SK-N-DZ (cell line): Measurements from ENCODE around the gene SSH2.
A peak's percentile ranks its signal among the peaks of the same experiment; 100 is the strongest.

Source experiments
- DNase-seq: peaks from one replicate; pipeline ENCODE4 v3.0.0-alpha.2; 2015; ENCODE audit warnings: low spot score

The SSH2 gene

GRCh38 chr17:29590411-29591145 is 339.4 kb downstream of the SSH2 start:
- peak; percentile 61 for DNase-seq

- DNase-seq = peak; percentile 82
Measured at GRCh38 chr17:29589524-29590410, 340.3 kb downstream of the SSH2 start, which contains the start of gene GIT1. GIT1 (minus strand) TSS chr17:29589648; CDS start chr17:29589378, 270 bp downstream.

- no peak for DNase-seq
Measured at GRCh38 chr17:29588562-29589411, 341.2 kb downstream of the SSH2 start.

DNA sequence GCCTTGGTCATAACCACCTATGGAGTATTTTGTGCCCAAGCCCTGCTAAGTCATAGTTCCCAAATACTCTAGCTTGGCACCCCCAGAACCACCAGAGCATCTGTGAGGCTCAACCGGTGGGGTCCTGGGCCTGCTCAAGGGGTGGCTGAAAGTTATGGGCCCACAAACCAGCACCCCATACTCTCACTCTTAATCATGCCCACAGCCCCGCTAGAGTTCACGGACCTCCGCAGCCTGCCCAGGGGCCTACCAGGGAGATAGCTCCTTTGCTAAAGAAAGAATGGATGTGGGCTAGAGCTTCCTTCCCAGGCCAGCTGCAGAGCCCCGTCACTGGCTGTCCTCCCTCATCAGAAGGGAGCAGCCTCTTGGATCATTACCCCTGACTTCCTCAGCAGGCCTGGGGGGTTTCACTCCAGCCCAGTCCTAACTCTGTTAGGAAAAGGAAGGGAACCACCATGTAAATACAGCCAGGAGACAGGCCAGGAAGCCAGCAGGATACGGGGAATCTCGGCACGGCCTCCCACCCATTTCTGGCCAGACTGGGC is 341.9 kb downstream of the SSH2 start:
- no peak for DNase-seq

DNA sequence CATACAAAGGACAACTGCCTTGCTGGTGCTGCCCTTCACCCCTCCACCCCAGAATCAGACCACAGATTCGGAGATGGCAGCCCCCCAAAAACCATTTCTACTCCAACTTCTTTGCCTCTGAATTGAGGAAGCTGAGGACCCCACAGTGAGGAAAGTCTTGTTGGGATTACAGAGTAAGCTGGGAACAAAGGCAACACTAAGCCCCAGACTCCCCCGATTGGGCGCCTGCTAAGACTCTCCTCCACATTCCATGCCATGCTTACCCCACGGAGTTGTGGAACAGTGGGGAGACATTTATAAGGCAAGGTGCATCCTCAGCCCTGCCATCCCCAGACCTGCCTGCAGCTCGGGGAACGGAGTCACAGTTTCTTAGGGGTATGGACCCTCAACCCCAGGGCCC is 342.4 kb downstream of the SSH2 start:
- no peak for DNase-seq

DNA sequence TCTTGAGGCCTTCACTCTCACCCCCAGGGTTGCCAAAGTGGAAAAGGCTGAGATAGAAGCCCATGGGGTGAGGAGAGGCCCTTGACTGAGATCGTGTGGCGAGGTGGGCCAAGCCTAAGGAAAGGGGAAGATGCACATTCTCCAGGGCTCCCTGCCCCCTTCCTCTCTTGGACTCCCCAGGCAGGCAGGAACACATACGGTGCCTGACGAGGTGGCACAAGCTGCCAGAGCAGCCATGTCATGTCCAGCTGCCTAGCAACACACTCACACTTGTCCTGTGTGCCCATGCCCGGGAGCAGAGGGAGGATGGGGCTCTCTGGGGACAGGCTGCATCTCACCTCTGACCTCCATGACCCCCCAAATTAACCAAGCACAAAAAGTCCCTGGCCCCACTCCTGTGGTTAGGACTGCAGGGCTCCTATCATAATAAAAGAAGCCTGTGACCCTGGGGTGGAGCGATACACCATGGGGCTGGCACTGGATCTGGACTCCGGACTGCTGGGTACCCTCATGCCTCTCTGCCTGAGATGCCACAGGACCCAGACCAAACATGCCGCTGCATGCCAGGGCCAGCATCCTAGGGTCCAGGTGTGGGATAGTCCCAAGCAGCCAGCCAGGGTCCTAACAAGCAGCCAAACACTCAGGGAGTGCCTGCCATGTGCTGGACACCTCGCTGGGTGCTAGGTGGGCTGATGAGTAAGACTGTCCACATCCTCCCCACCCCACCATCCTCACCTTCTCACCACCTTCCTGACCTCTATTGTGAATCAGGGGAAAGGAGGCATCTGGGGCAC is 343.2 kb downstream of the SSH2 start:
- no peak for DNase-seq

DNA sequence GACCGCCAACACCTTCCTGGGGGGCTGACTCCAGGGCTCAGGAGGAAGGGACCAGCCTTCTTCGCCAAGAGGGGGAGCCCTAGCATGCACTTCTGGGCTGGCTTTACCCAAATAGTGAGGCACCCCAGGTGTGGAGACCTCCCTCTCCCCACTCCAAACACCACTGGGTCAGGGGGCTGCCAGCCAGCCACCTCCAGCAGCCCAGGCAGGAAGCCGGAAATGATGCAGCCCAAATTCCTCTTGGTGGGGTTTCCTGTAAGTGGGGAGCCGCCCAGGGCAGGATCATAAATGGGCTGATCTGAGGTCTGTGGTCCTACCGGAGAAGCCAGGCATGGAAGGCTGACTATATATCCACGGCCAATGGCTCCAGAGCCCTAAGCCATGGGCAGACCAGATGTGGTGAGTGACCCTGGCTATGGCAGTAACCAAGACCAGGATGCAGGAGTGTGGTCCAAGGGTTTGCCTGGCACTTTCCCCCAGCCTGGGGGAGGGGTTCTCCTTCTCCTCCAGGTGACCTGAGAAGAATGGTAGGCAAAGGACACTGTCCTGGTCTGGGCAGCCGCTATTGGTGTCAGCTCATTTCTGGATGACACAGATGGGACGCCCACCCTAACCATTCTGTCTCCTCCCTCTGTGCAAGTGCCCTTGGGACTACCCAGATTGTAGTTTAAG is 344.8 kb downstream of the SSH2 start:
- no peak for DNase-seq

- no peak for DNase-seq
Measured at GRCh38 chr17:29584452-29585079, 345.5 kb downstream of the SSH2 start.

DNA sequence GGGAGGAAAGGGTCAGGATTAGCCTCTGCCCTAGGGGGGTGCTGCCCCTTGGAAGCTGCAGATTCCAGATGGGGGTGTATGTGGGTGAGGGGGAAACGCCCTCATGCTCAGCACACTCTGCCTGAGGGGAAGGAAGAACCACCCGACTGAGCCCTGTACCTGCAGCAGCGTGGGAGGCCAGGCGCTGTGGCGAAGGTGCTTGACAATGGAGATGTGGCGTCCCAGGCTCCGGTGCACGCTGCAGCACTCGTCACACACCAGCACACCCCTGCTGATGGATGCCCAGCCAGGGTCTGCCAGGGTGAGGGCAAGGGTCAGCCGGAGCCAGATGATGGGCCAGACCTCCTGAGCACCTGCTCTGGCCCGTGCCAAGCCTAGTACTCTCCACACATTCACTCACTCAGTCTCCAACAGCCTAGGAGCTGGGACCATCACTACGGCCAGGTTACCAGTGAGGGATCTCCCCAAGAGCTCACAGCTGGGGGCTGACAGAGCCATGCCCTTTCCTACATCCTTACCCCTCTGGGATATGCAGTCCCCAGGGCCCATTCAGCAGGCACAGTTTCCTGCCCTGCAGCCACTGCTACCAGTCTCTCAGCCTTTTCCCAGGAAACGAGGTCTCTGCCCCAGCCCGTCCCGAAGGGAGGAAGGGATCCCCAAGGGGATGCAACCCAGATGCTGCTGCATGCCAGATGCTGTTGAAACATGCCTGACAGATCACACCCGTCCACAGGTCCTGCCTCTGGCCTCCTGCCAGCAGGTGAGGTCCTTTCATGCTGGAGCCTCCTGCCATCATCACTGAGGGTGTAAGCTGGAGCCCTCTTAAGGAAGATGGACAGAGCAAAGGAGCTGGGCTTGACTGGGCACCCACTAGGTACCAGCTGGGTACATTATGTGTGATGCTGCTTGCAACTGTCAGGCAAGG is 346.4 kb downstream of the SSH2 start:
- no peak for DNase-seq

GRCh38 chr17:29582772-29583171 is 347.3 kb downstream of the SSH2 start:
- DNase-seq = no peak

- no peak for DNase-seq
Measured at GRCh38 chr17:29582254-29582765, 347.7 kb downstream of the SSH2 start.

GRCh38 chr17:29581583-29582253 is 348.3 kb downstream of the SSH2 start:
- no peak for DNase-seq

DNA sequence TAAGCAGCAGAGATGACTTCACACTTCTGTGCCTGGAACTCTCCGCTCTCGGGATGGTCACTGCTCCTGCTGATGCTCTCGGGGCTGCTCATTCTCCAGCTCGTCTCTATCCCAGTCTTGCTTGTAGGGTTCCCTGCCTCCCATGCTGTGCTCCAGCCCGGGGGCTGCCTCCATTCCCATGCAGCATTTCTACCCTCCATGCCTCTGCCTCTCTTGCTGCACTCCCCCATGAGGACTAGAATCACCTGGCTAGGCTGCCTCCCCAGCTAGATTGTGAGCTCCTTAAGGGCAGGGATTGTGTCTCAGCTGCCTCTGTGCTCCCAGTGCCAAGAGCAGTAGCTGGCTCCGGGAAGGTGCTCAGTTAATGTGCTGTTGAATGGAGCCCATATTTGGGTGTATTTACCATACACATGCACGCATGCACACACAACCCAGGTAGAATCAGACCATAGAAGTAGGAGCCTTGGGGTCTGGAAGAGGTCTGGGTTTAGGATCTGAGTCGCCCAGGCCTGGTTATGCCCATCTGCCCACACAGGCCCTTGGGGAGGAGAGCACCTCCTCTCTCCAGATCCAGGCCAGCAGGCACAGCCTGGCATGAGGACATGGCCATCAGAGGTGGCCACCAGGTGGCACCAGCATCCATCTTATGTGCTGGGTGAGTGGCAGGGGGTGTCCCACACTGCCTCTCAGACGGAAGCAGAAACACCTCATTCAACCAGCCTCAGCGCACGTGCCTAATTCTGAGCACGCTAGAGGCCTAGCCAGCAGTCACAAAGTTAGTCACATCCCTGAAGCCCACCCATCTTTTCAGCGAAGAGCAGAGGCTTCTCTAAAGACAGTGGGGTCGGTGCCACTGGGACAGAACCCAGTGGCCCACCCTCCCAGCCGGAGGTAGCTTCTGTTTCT is 349.9 kb downstream of the SSH2 start:
- DNase-seq = peak; percentile 84

DNA sequence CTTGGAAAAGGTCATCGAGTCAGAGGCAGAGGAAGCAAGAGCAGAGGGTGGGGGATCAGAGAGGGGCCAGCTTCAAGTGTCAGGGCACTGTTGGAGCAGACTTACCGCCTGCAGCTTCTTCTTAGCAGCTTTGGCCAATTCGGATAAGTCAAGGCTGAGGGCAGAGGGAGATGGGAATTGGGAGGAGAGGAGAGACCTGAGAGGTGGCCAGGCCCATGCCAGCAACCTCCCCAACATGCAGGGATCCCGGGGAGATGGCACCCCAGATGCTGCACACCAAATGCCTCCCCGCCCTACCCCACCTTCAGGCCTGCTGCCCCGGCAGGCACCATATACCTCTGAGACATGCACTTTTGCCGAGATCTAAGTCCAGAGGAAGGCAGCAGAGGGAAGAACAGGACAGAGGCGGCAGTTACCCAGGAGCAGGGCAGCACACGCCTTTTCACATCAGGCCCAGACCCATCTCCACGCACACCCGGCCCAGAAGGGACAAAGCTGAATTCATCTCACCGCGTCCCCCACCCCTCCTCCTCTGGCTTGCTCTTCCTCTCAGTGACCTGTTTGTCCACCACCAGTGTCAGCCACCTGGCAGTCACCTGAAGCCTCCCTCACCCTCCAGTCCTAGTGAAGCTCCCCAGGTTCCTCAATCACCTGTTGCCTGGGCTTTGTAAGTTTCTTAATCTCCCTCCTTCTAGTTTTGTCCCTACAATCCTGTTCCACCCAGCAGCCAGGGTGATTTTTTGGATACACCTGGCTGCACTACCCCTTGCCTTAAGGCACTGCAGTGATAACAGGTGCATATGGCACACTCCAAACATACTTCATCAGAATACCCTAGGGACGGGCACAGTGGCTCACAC is 351.2 kb downstream of the SSH2 start:
- no peak for DNase-seq

DNA sequence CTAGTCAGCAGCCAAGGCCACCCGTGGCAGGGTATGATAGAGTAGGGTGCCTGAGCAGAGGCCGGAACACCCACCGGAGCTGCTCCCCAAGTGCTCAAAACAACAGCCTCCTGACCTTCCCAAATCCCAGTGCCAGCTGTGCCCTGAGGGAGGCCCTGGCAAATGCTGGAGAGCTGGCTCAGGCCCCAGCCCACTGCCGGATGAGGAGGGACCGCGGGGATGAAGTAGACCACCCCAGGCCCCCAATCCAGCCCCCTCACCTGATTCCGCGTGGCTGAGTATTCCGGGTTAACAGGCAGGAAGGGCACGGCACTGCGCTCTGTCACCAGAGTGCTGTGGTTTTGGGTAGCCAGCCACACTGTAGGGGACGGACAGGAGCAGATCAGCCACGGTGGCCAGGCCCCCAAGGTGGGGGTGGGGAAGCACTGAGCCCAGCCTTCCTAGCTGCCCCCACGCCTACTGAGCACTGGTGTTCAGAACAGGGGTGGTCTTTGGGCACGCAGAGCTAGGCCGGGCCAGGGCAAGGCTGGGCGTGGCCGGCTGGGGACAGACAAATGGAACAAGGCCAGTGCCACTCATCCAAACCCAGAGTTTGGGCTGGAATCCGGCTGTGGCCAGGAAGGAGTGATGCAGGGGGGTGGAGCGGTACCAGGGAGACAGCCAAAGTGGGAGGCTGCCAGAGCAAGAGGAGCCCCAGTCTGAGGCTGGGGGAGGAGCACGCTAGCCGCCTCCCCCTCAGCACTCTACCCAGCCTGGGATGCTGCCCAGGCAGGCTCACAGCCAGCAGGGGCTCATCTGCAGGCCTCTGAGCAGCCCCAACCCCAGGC is 352.4 kb downstream of the SSH2 start:
- DNase-seq = no peak
